ENCODE data around the gene MAPK10. TPM values are rescaled to one million over a fixed set of nuclear protein-coding genes. Genes with fewer than 3 reads are reported as not detected.

Gene MAPK10
- total RNA-seq, 1 experiment from 2014 or later: 4.7 TPM

DNA sequence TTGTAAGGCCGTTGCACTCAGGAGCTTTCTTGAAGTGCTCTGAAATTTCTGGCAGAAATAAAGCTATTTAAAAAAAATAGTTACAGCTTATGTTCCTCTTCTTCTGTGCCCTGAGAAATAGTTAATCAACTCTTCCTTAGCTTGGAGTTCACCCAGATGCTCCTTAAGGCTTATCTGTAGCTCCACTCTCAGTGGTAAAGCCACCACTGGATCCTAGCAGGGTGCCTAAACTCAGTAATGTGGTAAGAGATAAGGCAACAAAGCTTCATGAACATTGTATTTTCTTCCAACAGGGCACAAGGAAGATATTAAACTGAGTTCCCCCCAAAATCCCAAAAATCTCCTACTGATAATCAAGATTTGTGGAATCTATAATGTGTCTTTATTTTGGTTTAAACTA lies 299.5 kb downstream of the MAPK10 start:
- Histone ChIP-seq H3K9me3 (ENCODE audit: control insufficient read depth, low read depth, low read length) (no peaks in the 10 kb centered on the region), H2BK5ac (ENCODE audit: insufficient read length, low read length) (no peak overlapping the region), H4K20me1 (ENCODE audit: control insufficient read depth, insufficient read depth, insufficient read length) (no peaks in the 10 kb centered on the region), H3K4me1 (ENCODE audit: insufficient read depth, low read length) (no peaks in the 10 kb centered on the region), H4K5ac (ENCODE audit: insufficient read length, low read depth, low read length) (no peak overlapping the region), H2AK5ac (ENCODE audit: insufficient read length, low read length) (no peak overlapping the region), H2AFZ (ENCODE audit: low read length) (no peak overlapping the region), H3K27ac (ENCODE audit: insufficient read length, low read depth, low read length) (no peak overlapping the region), H3K79me1 (ENCODE audit: insufficient read depth, low read depth, low read length, poor library complexity, severe bottlenecking) (no peaks in the 10 kb centered on the region), H3K79me2 (ENCODE audit: insufficient read depth, low read length) (no peaks in the 10 kb centered on the region), H3T11ph (ENCODE audit: low read length) (no peak overlapping the region), H3K23me2 (ENCODE audit: insufficient read length, low read depth, low read length, poor library complexity, severe bottlenecking) (no peaks in the 10 kb centered on the region), H3K4ac (ENCODE audit: low read depth, low read length) (no peak overlapping the region), H3K18ac (ENCODE audit: insufficient read length, low read depth, low read length) (no peak overlapping the region), H4K91ac (ENCODE audit: insufficient read length, low read depth, low read length) (no peak overlapping the region), H3K14ac (ENCODE audit: insufficient read depth, low read length) (no peak overlapping the region), H3K27me3 (ENCODE audit: insufficient read depth, low read length) (no peaks in the 10 kb centered on the region), H4K8ac (replicated peaks; ENCODE audit: insufficient read length, low read depth, low read length) (no peak overlapping the region), H3K23ac (ENCODE audit: insufficient read length, low read depth, low read length) (no peak overlapping the region), H3K4me2 (ENCODE audit: insufficient read depth, insufficient read length, low read length) (no peak overlapping the region), H3K9ac (ENCODE audit: extremely low read depth, insufficient read length, low read length) (no peak overlapping the region), H3K56ac (ENCODE audit: insufficient read length, low read depth, low read length) (no peak overlapping the region), H2BK120ac (ENCODE audit: low read depth, low read length, poor library complexity, severe bottlenecking) (no peak overlapping the region), H2BK12ac (ENCODE audit: insufficient read length, low read depth, low read length) (no peak overlapping the region), H2BK15ac (ENCODE audit: low read depth, low read length) (no peak overlapping the region), H2BK20ac (ENCODE audit: low read depth, low read length, poor library complexity, severe bottlenecking) (no peak overlapping the region)
- Mint-ChIP-seq H3K4me1 (no peaks in the 10 kb centered on the region), H3K4me3 (no peak overlapping the region), H3K36me3 (ENCODE audit: insufficient read depth in 1 of 3, low read depth in 3 of 3) (no peaks in the 10 kb centered on the region), H3K9me3 (no peaks in the 10 kb centered on the region), H3K27me3 (ENCODE audit: low read depth) (no peaks in the 10 kb centered on the region), H3K27ac (no peak overlapping the region)
- no CpG with 5 or more reads among the region's 1 CpG for WGBS (ENCODE audit: extremely low coverage, insufficient read length, low lambda C conversion rate)
- no peak for DNase-seq
- TF ChIP-seq, protein P1, sequence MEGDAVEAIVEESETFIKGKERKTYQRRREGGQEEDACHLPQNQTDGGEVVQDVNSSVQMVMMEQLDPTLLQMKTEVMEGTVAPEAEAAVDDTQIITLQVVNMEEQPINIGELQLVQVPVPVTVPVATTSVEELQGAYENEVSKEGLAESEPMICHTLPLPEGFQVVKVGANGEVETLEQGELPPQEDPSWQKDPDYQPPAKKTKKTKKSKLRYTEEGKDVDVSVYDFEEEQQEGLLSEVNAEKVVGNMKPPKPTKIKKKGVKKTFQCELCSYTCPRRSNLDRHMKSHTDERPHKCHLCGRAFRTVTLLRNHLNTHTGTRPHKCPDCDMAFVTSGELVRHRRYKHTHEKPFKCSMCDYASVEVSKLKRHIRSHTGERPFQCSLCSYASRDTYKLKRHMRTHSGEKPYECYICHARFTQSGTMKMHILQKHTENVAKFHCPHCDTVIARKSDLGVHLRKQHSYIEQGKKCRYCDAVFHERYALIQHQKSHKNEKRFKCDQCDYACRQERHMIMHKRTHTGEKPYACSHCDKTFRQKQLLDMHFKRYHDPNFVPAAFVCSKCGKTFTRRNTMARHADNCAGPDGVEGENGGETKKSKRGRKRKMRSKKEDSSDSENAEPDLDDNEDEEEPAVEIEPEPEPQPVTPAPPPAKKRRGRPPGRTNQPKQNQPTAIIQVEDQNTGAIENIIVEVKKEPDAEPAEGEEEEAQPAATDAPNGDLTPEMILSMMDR (conservative IDR thresholded peaks at IDR 0.05): no peak
